ENCODE measurements around the gene PTRH1. TPM values are rescaled to one million over a fixed set of nuclear protein-coding genes. Genes with fewer than 3 reads are reported as not detected.

The PTRH1 gene
- total RNA-seq, 1 donor from 2014 or later: 36.5 TPM

- Histone ChIP-seq H3K4me3 (ENCODE audit: low read depth, low read length) (no peak overlapping the region), H3K36me3 (ENCODE audit: control insufficient read depth, insufficient read depth, low read length) (no peaks in the 10 kb centered on the region), H3K27me3 (ENCODE audit: control insufficient read depth, insufficient read depth, low read length) (peaks cover 52% of the 10 kb centered on the region)
- no peak for TF ChIP-seq CTCF (IDR thresholded peaks at IDR 0.05; ENCODE audit: insufficient read depth, low read length, poor library complexity, severe bottlenecking)
- no peak for DNase-seq (ENCODE audit: low read depth)
Measured at GRCh38 chr9:127753148-127753547, 37.7 kb upstream of the PTRH1 start.

GRCh38 chr9:127751269-127752054 is 36.0 kb upstream of the PTRH1 start:
- Histone ChIP-seq H3K27me3 (ENCODE audit: control insufficient read depth, insufficient read depth, low read length) (peaks cover 60% of the 10 kb centered on the region), H3K36me3 (ENCODE audit: control insufficient read depth, insufficient read depth, low read length) (no peaks in the 10 kb centered on the region), H3K4me3 (ENCODE audit: low read depth, low read length) (no peak overlapping the region)
- DNase-seq (ENCODE audit: low read depth): no peak
- no peak for TF ChIP-seq CTCF (IDR thresholded peaks at IDR 0.05; ENCODE audit: insufficient read depth, low read length, poor library complexity, severe bottlenecking)

- no peaks in the 10 kb centered on the region for H3K36me3 ChIP-seq (ENCODE audit: control insufficient read depth, insufficient read depth, low read length)
- no peak for TF ChIP-seq CTCF (IDR thresholded peaks at IDR 0.05; ENCODE audit: insufficient read depth, low read length, poor library complexity, severe bottlenecking)
- no peak for DNase-seq (ENCODE audit: low read depth)
- H3K4me3 ChIP-seq (ENCODE audit: low read depth, low read length): no peak overlapping the region
- peaks cover 52% of the 10 kb centered on the region for H3K27me3 ChIP-seq (ENCODE audit: control insufficient read depth, insufficient read depth, low read length)
Measured at GRCh38 chr9:127749090-127749787, 33.8 kb upstream of the PTRH1 start.

- no peak for DNase-seq (ENCODE audit: low read depth)
- Histone ChIP-seq H3K27me3 (ENCODE audit: control insufficient read depth, insufficient read depth, low read length) (peaks cover 34% of the 10 kb centered on the region), H3K4me3 (ENCODE audit: low read depth, low read length) (no peak overlapping the region), H3K36me3 (ENCODE audit: control insufficient read depth, insufficient read depth, low read length) (no peaks in the 10 kb centered on the region)
- no peak for TF ChIP-seq CTCF (IDR thresholded peaks at IDR 0.05; ENCODE audit: insufficient read depth, low read length, poor library complexity, severe bottlenecking)
Measured at GRCh38 chr9:127746959-127747569, 31.6 kb upstream of the PTRH1 start.

- Histone ChIP-seq H3K4me3 (ENCODE audit: low read depth, low read length) (no peak overlapping the region), H3K36me3 (ENCODE audit: control insufficient read depth, insufficient read depth, low read length) (no peaks in the 10 kb centered on the region), H3K27me3 (ENCODE audit: control insufficient read depth, insufficient read depth, low read length) (peaks cover 29% of the 10 kb centered on the region)
- DNase-seq (ENCODE audit: low read depth): no peak
- TF ChIP-seq CTCF (IDR thresholded peaks at IDR 0.05; ENCODE audit: insufficient read depth, low read length, poor library complexity, severe bottlenecking): no peak
Measured at GRCh38 chr9:127744398-127745110, 29.1 kb upstream of the PTRH1 start.

Measured in kidney epithelial cell (primary cell).